NB4 (cell line): ENCODE results near the gene GNAT2.

Experiments
- DNase-seq: peaks from one replicate; pipeline ENCODE4 v3.0.0; 2010; ENCODE audit warnings: low read depth
- H3K4me3 ChIP-seq: one replicate; pipeline ENCODE4 v1.5.1; 2011; ENCODE audit warnings: mild to moderate bottlenecking, low read depth, low read length, moderate library complexity
- CTCF ChIP-seq: IDR thresholded peaks from one replicate; pipeline ENCODE4 v1.5.1; 2012; ENCODE audit warnings: low read depth, low read length
- MAX ChIP-seq: IDR thresholded peaks from 2 replicates; pipeline ENCODE4 v1.6.1; 2011; ENCODE audit warnings: low read depth, low read length
- MYC ChIP-seq: IDR thresholded peaks from 2 replicates; pipeline ENCODE4 v1.6.1; 2011; ENCODE audit warnings: low read depth, low read length
- POLR2A ChIP-seq: IDR thresholded peaks from 2 replicates; pipeline ENCODE4 v1.6.1; 2011; ENCODE audit warnings: mild to moderate bottlenecking; ENCODE audit not compliant: insufficient read length; ENCODE audit errors: extremely low read depth

The GNAT2 gene

GRCh38 chr1:109610609-109611307 lies 8.7 kb downstream of the GNAT2 start:
- no peak overlapping the region for H3K4me3 ChIP-seq
- no peak for TF ChIP-seq CTCF
- TF ChIP-seq MAX: no peak
- TF ChIP-seq MYC: no peak
- TF ChIP-seq POLR2A: no peak
- DNase-seq: no peak

GRCh38 chr1:109609881-109610280 lies 9.5 kb downstream of the GNAT2 start:
- no peak for TF ChIP-seq MAX
- TF ChIP-seq POLR2A: no peak
- no peak for TF ChIP-seq CTCF
- TF ChIP-seq MYC: no peak
- no peak for DNase-seq
- H3K4me3 ChIP-seq: no peak overlapping the region

- TF ChIP-seq MYC (no peak), CTCF (no peak), POLR2A (no peak), MAX (no peak)
- no peak overlapping the region for H3K4me3 ChIP-seq
- no peak for DNase-seq
These were observed 14.0 kb downstream of the GNAT2 start for GRCh38 chr1:109605381-109605780.

- TF ChIP-seq MYC (no peak), MAX (no peak)
- DNase-seq: no peak
- H3K4me3 ChIP-seq: no peak overlapping the region
These were observed 16.2 kb downstream of the GNAT2 start for GRCh38 chr1:109603229-109603628.

GRCh38 chr1:109598655-109599054 lies 20.8 kb downstream of the GNAT2 start:
- no peak overlapping the region for H3K4me3 ChIP-seq
- no peak for DNase-seq
- TF ChIP-seq POLR2A (no peak), MYC (no peak), CTCF (no peak), MAX (no peak)

GRCh38 chr1:109598156-109598555 lies 21.3 kb downstream of the GNAT2 start:
- DNase-seq: no peak
- H3K4me3 ChIP-seq: no peak overlapping the region
- TF ChIP-seq POLR2A (no peak), MYC (no peak), CTCF (no peak), MAX (no peak)
